Measurements from ENCODE around the gene PITX1.

Gene PITX1

GRCh38 chr5:134979416-134979815 is 54.6 kb downstream of the PITX1 start:
- no peaks in the 10 kb centered on the region for H3K27me3 ChIP-seq (ENCODE audit: control insufficient read depth, insufficient read depth, low read length)

More at GRCh38 chr5:134979416-134979815, 54.6 kb downstream of the PITX1 start:
- peaks cover 49% of the 10 kb centered on the region for H3K9me3 ChIP-seq (ENCODE audit: control insufficient read depth, insufficient read depth, low read length)
- H3K4me1 ChIP-seq (ENCODE audit: control insufficient read depth, insufficient read depth, low read length), result no peaks in the 10 kb centered on the region
- no peak overlapping the region for H3K4me3 ChIP-seq (ENCODE audit: low read depth, low read length)
- no peak overlapping the region for H3K9ac ChIP-seq (ENCODE audit: low read depth, low read length)
- H3K36me3 ChIP-seq (ENCODE audit: control insufficient read depth, insufficient read depth, low read length), result no peaks in the 10 kb centered on the region
- H3K27ac ChIP-seq (ENCODE audit: low read depth, low read length), result no peak overlapping the region
